GM12878 (cell line): Measurements from ENCODE around the gene CTNS. TPM values are rescaled to one million over a fixed set of nuclear protein-coding genes. Genes with fewer than 3 reads are reported as not detected.

Source experiments
- ATAC-seq: fragments of 200-7000 bp; cut with Tn5 transposase; 3 replicates; pipeline ENCODE4 v1.9.1; 2020; ENCODE audit warnings: mild to moderate bottlenecking, moderate library complexity
- BruUV-seq: library from RNA; stranded (reverse); fragments of 400-500 nt; replicated peaks from 2 replicates; lab custom pipeline; 2021; lab: Mats Ljungman, UMichigan
- CTCF ChIA-PET: fragments of 300-600 bp; sonication (Branson Sonifier 250); formaldehyde crosslinking; extraction: SDS; loops from one replicate; lab custom pipeline; 2021; ENCODE audit warnings: inconsistent platforms; lab: Yijun Ruan, JAX
- POLR2A ChIA-PET: fragments of 350-600 bp; formaldehyde crosslinking; extraction: SDS; loops from one replicate; lab custom pipeline; 2021; ENCODE audit warnings: inconsistent platforms; lab: Charles Lee
- RAD21 ChIA-PET: fragments of 300-600 bp; sonication (Branson Sonifier 250); formaldehyde crosslinking; loops from one replicate; lab custom pipeline; 2023; ENCODE audit warnings: antibody characterized with exemption; ENCODE audit not compliant: unreplicated experiment; lab: Charles Lee
- SMC1A ChIA-PET: fragments of 300-600 bp; sonication (Branson Sonifier 250); formaldehyde crosslinking; loops from one replicate; lab custom pipeline; 2023; ENCODE audit not compliant: unreplicated experiment, uncharacterized antibody; lab: Charles Lee
- DNase-seq: peaks from one replicate; pipeline ENCODE4 v3.0.0-alpha.2; 2011; ENCODE audit warnings: low read depth, low spot score
- FAIRE-seq: peaks from 3 replicates; lab custom pipeline; 2011; peaks lifted over from hg19 to GRCh38; lab: Jason Lieb, UNC
- H2AFZ ChIP-seq: 2 replicates; pipeline ENCODE4 v1.6.0; 2011; ENCODE audit warnings: low read depth, low read length, control low read depth; ENCODE audit not compliant: control insufficient read depth
- H3K27ac ChIP-seq: 2 replicates; pipeline ENCODE4 v1.5.1; 2011; ENCODE audit warnings: control low read depth; ENCODE audit not compliant: control insufficient read depth, insufficient read depth
- H3K27me3 ChIP-seq, 2 experiments: replicated peaks in 1 of 2; 2 replicates each; pipeline versions ENCODE4 v1.6.0 to v1.6.1; 2011; ENCODE audit warnings: low read length in 1 of 2; ENCODE audit not compliant: control insufficient read depth in 2 of 2, insufficient read depth in 2 of 2
- H3K36me3 ChIP-seq, 2 experiments: 2 replicates each; pipeline ENCODE4 v1.5.1; 2011; ENCODE audit warnings: low read length in 1 of 2; ENCODE audit not compliant: control insufficient read depth in 2 of 2, insufficient read depth in 2 of 2
- H3K4me1 ChIP-seq: 2 replicates; pipeline ENCODE4 v1.6.1; 2011; ENCODE audit warnings: mild to moderate bottlenecking, low read length, moderate library complexity, mixed read lengths; ENCODE audit not compliant: control insufficient read depth, insufficient read depth
- H3K4me2 ChIP-seq: 2 replicates; pipeline ENCODE4 v1.6.0; 2011; ENCODE audit warnings: control low read depth; ENCODE audit not compliant: control insufficient read depth, insufficient read depth
- H3K4me3 ChIP-seq: fragments of 200-600 bp; sonication (generic); 2 replicates; pipeline ENCODE4 v1.5.1; 2016
- H3K79me2 ChIP-seq: 2 replicates; pipeline ENCODE4 v1.6.0; 2011; ENCODE audit warnings: low read length; ENCODE audit not compliant: control insufficient read depth, insufficient read depth
- H3K9ac ChIP-seq: 2 replicates; pipeline ENCODE4 v1.8.0; 2011; ENCODE audit warnings: low read length, control low read depth, mixed read lengths; ENCODE audit not compliant: control insufficient read depth, insufficient read depth
- H3K9me3 ChIP-seq: replicated peaks from 3 replicates; pipeline ENCODE4 v1.5.1; 2011; ENCODE audit warnings: mild to moderate bottlenecking, low read length; ENCODE audit not compliant: control insufficient read depth, insufficient read depth
- H4K20me1 ChIP-seq: 2 replicates; pipeline ENCODE4 v1.6.0; 2011; ENCODE audit not compliant: control insufficient read depth, insufficient read depth
- RAD21 ChIP-seq: IDR thresholded peaks from 2 replicates; pipeline ENCODE4 v1.6.1; 2011; ENCODE audit warnings: mild to moderate bottlenecking, low read depth, low read length, moderate library complexity; ENCODE audit not compliant: insufficient read depth
- ZBED1 ChIP-seq: IDR thresholded peaks from 2 replicates; pipeline ENCODE4 v1.6.1; 2016; ENCODE audit warnings: borderline replicate concordance
- WGBS: methylation state at CpG from one replicate; pipeline ENCODE4 v1.1.6; 2016; ENCODE audit warnings: low lambda C conversion rate; ENCODE audit not compliant: insufficient replicate concordance, insufficient coverage; ENCODE audit errors: missing lambda C conversion rate; 5-methylcytosine and 5-hydroxymethylcytosine counted together
- in situ Hi-C: fragments of 300-500 bp; cut with MboI; formaldehyde crosslinking; loops from 9 replicates; pipeline ENCODE4 v1.14.3; 2018; ENCODE audit warnings: mixed read lengths
- intact Hi-C: fragments of 100-400 bp; cut with micrococcal nuclease; formaldehyde crosslinking; loops from one replicate; pipeline ENCODE4 v1.14.2; 2022; ENCODE audit not compliant: unreplicated experiment
- polyA plus RNA-seq, 11 experiments: library from polyadenylated mRNA; depleted of rRNA in 4 of 11; unstranded in 6 of 11; stranded (reverse) in 5 of 11; fragments of >200 nt; fragmentation: Nextera tagmentation in 4 of 11; fragmentation: Illumina TruSeq in 1 of 11; extraction: Ambion mirVana in 4 of 11; extraction: Trizol in 1 of 11; gene quantifications; 1 replicate in 1 of 11; 2 replicates in 10 of 11; pipeline versions ENCODE4 v1.2.1 to v1.2.3, GENCODE V29; 2011 to 2016; ENCODE audit warnings: inconsistent platforms in 2 of 11, missing spikeins in 2 of 11, low read depth in 1 of 11
- total RNA-seq, 4 experiments: library from RNA; depleted of rRNA in 3 of 4; stranded (reverse); fragments of >200 nt in 3 of 4; fragmentation: Illumina TruSeq in 1 of 4; extraction: Trizol in 1 of 4; gene quantifications; 2 replicates each; pipeline versions ENCODE4 v1.2.1 to v1.2.3, GENCODE V29; 2013 to 2021
- TF ChIP-seq, protein P1 (sequence below), 3 experiments: IDR thresholded peaks in 2 of 3; conservative IDR thresholded peaks in 1 of 3; 2 replicates each; pipeline ENCODE4 v1.5.1; 2011; ENCODE audit warnings: low read depth in 3 of 3, low read length in 3 of 3, mild to moderate bottlenecking in 3 of 3, control low read depth in 2 of 3, moderate library complexity in 2 of 3, inconsistent platforms in 1 of 3, mixed read lengths in 1 of 3; ENCODE audit not compliant: control insufficient read depth in 2 of 3, insufficient read depth in 1 of 3; ENCODE audit errors: extremely low read depth in 1 of 3

CTNS gene
- total and polyA plus RNA-seq, 10 of the 15 experiments (the other 5 are each of a cell fraction or from before 2014, with no cell fraction given), result 0.92 to 10.7 (median 6.4) TPM

GRCh38 chr17:3691617-3692067, 55.1 kb downstream of the CTNS start:
- FAIRE-seq (peak; percentile 41), DNase-seq (no peak), ATAC-seq (no peak)
- no TSS peak for BruUV-seq
- in situ Hi-C loops (no loop called here), intact Hi-C loops (loop anchor here (2.0 to 5.0 kb wide), 2 partner anchors 36 to 105 kb away; no protein-coding TSS in a partner anchor)
- no peaks in the 10 kb centered on the region; the same call in 2 of the 3 replicates for H3K9me3 ChIP-seq
- ChIA-PET CTCF (interaction anchor here (1.0 to 2.5 kb wide), 4 partner anchors 14 to 89 kb away, joined by 3 to 7 read pairs (median 4); no protein-coding TSS in a partner anchor), POLR2A (no interaction called here), SMC1A (interaction anchor here (1.7 kb wide), 1 partner anchor 19 kb away, joined by 3 read pairs; no protein-coding TSS in a partner anchor), RAD21 (no interaction called here)
- WGBS, result 93% methylated on average over 14 of the region's 16 CpGs
- no peaks in the 10 kb centered on the region for H3K27me3 ChIP-seq
- no peaks in the 10 kb centered on the region; a peak in 1 of 4 replicates for H3K36me3 ChIP-seq
- H2AFZ ChIP-seq, result no peak overlapping the region
- peaks cover 30% of the 10 kb centered on the region for H3K4me1 ChIP-seq
- no peak overlapping the region for H3K27ac ChIP-seq
- peaks cover 13% of the 10 kb centered on the region for H3K79me2 ChIP-seq
- no peaks in the 10 kb centered on the region for H4K20me1 ChIP-seq
- no peak overlapping the region for H3K9ac ChIP-seq
- no peak overlapping the region for H3K4me2 ChIP-seq
- TF ChIP-seq, protein P1, sequence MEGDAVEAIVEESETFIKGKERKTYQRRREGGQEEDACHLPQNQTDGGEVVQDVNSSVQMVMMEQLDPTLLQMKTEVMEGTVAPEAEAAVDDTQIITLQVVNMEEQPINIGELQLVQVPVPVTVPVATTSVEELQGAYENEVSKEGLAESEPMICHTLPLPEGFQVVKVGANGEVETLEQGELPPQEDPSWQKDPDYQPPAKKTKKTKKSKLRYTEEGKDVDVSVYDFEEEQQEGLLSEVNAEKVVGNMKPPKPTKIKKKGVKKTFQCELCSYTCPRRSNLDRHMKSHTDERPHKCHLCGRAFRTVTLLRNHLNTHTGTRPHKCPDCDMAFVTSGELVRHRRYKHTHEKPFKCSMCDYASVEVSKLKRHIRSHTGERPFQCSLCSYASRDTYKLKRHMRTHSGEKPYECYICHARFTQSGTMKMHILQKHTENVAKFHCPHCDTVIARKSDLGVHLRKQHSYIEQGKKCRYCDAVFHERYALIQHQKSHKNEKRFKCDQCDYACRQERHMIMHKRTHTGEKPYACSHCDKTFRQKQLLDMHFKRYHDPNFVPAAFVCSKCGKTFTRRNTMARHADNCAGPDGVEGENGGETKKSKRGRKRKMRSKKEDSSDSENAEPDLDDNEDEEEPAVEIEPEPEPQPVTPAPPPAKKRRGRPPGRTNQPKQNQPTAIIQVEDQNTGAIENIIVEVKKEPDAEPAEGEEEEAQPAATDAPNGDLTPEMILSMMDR (IDR thresholded peaks at IDR 0.05 in 2 of 3, conservative IDR thresholded peaks at IDR 0.05 in 1 of 3; ENCODE audit: control insufficient read depth in 2 of 3, extremely low read depth in 1 of 3, insufficient read depth in 1 of 3, low read depth in 3 of 3, low read length in 3 of 3), result peak; percentile 11 to 46 (median 21); a peak in 4 of 6 replicates
- TF ChIP-seq RAD21 (peak; percentile 27; the same call in 1 of the 2 replicates), ZBED1 (no peak)
- no peak overlapping the region for H3K4me3 ChIP-seq
